AG09319 (cell line): ENCODE results near the gene YPEL1.

ENCODE experiments used
- DNase-seq: peaks from one replicate; pipeline ENCODE4 v3.0.0-alpha.2; 2010; ENCODE audit warnings: low read depth; ENCODE audit errors: extremely low read depth
- TF ChIP-seq, protein P1 (sequence below): IDR thresholded peaks from 2 replicates; pipeline ENCODE4 v1.5.1; 2011; ENCODE audit warnings: low read depth, mild to moderate bottlenecking, inconsistent platforms, low read length, moderate library complexity

YPEL1 gene

DNA sequence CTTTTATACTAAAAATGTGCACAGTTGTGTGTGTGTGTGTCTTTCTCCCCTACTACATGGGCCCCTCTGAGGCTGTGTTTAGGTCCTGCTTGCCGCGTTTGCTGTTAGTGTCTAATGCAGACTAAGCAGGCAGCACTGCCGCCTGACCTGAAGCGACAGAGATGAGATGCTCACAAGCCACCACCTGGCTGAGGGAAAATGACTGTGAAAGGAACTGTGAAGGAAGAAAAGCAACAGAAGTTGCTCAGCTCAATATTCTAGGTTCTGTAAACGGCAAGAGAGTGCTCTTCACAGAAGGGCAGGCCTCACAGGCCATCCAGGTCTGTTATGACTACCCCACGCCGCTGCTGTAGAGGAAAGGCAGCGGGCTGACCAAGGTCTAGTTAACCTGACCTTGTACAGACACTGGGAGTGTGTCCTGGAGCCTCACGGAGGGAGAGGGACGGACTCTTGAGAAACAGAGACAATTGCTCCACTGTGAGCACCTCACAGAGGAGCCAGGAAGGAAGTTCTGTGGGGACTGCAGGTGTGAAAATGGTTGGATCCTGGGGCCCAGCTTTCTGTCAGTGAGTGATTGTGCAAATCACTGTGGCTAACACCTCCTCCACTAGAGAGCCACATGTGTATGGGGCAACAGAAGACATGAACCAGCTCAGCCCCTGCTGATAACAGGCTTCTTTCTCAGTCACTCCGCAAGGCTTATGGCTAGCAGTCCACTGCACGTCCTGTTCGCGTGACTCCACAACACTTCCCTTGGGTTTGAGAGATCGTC is 31.3 kb upstream of the YPEL1 start:
- no peak for DNase-seq
- TF ChIP-seq, protein P1, sequence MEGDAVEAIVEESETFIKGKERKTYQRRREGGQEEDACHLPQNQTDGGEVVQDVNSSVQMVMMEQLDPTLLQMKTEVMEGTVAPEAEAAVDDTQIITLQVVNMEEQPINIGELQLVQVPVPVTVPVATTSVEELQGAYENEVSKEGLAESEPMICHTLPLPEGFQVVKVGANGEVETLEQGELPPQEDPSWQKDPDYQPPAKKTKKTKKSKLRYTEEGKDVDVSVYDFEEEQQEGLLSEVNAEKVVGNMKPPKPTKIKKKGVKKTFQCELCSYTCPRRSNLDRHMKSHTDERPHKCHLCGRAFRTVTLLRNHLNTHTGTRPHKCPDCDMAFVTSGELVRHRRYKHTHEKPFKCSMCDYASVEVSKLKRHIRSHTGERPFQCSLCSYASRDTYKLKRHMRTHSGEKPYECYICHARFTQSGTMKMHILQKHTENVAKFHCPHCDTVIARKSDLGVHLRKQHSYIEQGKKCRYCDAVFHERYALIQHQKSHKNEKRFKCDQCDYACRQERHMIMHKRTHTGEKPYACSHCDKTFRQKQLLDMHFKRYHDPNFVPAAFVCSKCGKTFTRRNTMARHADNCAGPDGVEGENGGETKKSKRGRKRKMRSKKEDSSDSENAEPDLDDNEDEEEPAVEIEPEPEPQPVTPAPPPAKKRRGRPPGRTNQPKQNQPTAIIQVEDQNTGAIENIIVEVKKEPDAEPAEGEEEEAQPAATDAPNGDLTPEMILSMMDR = no peak

DNA sequence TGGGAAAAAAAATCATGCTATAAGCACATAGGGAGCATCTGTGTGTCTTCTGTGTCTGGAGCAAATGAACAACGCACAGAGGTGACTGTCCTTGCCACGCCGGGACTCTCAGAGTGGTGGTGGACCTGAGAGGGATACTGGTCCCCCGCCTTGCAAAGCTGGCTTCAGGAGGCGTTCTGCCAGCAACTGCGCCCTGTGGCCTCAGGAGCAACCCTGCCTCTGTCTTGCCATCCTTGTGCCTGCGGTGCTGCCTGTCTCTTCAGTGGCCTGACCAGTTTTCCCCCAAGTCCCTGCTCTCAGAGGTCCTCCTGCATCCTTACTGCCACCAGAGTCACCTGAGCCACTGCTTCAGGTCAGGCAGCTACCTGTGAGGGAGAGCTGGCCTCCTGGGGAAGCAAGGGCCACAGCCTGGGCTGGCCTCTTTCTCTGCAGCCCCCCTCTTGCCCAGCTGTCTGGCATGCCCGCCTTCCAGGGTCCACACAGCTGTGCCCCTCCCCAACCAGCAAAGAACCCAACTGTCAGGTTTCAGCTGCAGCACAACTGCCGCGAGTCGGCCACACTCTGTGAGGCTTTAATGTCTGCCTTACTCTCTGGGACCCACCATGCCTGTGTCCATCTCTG is 30.4 kb upstream of the YPEL1 start:
- no peak for DNase-seq
- TF ChIP-seq, protein P1 = no peak

DNA sequence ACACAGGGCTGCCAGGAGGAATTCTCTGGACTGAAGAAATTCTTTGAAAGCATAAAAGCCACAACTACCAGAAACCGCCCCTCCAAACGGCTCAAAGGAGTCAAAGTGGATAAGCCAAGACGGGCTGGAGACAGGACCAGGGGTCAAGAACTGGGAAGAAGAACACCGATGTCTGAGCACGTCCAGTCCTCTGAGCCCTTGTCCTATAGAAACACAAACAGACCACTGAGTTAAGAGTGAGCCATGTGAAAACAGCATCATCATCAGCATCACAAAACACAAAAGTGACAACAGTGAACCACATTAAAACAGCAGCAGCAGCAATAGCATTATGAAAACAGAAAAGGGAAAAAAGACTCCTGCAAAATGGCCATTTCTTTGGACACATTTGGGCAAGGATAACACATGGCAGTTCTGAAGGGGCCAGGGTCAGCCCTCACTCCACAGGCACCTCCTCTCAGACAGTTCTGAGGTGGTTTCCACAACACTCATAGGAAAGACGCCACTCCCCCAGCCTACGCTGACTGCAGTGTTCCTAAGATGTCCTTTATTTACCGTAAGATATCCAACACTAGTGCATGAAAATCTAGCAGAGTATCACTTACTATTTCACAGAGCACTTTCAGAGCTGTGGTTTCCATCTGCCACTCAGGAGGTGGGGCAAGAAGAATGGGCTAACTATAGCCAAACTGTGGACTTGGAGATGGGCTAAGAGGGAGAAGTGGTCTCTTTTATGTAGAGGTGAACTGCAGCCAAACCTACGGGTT is 28.6 kb upstream of the YPEL1 start:
- TF ChIP-seq, protein P1 = no peak
- DNase-seq = no peak

DNA sequence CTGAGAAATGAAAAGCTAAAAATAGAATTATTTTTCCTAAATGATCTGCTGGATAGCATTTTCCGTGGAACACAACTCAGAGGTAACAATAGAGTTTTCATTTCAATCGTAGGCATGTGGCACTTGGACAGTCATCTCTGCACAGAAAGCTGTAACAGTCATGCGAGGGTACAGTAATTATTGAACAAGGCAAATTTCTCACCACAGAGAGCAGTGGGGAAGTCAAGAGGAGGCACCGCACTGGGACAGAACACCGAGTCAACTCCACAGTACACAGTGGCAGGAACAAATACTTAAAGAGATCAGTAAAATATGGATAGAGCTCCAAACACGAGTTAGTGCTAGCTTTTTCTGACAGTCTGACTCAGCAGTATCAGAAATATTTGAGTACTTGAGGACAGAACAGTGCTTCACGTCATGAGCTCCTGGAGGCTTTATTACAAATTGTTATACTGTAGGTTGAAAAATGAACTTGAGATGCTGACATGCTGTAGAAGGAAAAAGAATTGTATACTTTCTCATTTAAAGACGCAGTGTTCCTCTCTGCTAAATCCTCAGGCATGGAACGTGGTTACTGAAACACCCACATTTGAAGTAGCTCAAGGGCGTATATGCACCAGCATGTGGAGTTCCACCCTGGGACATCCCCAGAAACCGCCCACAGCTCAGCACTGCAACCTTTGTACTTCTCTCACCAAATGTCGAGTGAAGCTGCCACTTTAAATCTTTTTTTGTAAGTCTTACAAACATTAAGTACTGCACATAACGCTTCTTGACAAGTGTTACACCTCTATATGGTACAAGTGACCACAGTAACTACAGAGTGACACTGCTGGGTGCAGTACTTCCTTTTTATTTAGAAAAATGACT is 27.4 kb upstream of the YPEL1 start:
- TF ChIP-seq, protein P1 = no peak
- DNase-seq = no peak

DNA sequence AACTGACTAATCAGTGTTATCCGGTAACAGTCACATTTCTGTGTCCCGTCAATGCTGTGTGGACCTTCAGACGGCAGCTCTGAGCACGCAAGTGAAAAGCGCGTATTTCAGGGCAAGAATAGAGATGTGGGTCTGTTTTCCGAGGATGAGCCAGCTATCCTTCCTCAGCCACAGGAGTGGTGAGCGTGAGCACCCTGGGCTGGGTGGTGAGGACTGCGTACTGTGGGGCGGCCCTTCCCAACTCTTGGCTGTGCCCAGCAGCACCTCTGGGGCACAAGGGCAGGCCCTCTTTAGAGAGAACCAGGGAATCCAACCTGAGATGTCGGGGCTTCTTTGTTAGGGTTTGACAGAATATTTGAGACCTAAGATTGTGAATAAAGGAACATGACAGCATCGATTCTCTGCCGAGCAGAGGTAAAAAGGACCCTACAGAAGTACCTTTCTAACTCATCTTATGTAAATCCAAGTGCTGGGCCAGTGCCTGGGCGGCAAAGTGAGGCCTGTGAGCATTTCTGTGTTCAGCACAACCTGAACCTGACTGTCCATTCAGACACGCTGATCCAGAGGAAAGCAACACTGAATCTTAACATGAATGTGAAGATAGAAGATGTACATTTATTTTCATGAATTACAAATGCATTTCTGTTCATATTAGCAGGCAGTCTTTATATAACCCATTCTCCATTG is 26.5 kb upstream of the YPEL1 start:
- TF ChIP-seq, protein P1 = no peak
- no peak for DNase-seq

DNA sequence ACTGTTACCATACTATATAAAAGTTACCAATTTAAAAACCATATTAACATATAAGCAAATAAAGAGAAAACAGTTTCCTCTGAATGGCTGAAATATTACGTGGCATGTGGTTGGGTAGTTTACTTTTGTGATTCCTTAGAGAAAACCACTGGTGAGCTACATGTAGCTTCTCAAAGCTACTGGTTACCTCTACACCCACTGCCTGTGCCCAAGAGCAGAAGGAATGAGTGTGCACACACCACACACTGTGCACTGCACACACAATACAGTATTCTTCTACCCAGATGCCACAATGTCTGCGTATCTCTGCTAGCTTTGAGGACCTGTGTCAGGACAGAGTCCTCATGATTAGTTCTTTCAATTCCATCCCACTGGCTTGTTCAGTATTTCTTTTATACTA is 25.5 kb upstream of the YPEL1 start:
- DNase-seq = no peak
- TF ChIP-seq, protein P1 = no peak
